ENCODE results near the gene ADAMTS17.

Gene ADAMTS17, protein sequence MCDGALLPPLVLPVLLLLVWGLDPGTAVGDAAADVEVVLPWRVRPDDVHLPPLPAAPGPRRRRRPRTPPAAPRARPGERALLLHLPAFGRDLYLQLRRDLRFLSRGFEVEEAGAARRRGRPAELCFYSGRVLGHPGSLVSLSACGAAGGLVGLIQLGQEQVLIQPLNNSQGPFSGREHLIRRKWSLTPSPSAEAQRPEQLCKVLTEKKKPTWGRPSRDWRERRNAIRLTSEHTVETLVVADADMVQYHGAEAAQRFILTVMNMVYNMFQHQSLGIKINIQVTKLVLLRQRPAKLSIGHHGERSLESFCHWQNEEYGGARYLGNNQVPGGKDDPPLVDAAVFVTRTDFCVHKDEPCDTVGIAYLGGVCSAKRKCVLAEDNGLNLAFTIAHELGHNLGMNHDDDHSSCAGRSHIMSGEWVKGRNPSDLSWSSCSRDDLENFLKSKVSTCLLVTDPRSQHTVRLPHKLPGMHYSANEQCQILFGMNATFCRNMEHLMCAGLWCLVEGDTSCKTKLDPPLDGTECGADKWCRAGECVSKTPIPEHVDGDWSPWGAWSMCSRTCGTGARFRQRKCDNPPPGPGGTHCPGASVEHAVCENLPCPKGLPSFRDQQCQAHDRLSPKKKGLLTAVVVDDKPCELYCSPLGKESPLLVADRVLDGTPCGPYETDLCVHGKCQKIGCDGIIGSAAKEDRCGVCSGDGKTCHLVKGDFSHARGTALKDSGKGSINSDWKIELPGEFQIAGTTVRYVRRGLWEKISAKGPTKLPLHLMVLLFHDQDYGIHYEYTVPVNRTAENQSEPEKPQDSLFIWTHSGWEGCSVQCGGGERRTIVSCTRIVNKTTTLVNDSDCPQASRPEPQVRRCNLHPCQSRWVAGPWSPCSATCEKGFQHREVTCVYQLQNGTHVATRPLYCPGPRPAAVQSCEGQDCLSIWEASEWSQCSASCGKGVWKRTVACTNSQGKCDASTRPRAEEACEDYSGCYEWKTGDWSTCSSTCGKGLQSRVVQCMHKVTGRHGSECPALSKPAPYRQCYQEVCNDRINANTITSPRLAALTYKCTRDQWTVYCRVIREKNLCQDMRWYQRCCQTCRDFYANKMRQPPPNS

DNA sequence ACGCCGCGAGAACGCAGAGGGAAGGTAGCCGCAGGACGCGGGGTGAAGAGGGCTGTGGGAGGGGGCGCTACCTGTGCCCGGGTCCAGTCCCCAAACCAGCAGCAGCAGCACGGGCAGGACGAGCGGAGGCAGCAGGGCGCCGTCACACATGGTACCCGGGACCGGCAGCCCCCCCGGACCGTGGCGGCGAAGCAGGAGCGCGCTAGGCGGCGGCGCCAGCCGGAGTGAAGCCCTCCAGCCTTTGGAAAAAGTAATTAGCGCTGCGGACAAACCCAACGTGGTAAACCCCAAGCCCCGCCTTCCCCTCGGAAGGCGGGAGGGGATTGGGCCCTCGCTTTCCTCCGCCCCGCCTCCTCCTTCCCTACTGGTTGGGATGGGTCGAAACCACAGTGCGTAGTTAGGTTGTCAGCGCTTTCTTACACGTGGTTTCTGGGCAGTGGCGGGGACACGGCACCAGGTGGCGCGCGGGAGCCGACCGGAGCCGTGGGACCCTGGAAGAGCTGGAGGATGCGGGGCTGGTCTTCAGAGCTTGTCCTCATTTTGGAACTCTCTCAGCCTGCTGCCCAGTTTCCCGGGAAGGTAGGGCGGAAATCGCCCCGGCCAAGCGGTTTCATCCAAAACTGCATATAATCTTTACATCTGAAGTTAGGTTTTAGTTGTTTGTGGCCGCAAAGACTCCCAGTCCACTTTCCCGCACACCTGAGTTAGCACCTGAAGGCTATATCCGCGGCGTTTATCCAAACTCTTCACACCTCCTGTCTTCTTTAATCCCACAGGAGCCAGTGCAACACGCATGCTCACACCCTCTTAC is at the start of gene ADAMTS17:
ADAMTS17 (minus strand) TSS at position 226 of the 811 bp plus-strand sequence; CDS start at position 150, 76 bp downstream.
- Histone ChIP-seq H3K9ac (ENCODE audit: low read depth, low read length) (no peak within 1 kb of the TSS), H2AFZ (ENCODE audit: low read depth, low read length) (no peak within 1 kb of the TSS), H3K9me3 (ENCODE audit: insufficient read depth, low read length, severe bottlenecking) (no peaks in the 10 kb centered on the region), H3K79me2 (ENCODE audit: insufficient read depth, low read length) (peaks cover 20% of the 10 kb centered on the region), H3K4me1 (ENCODE audit: insufficient read depth, low read length) (peaks cover 16% of the 10 kb centered on the region), H3K27me3 (ENCODE audit: insufficient read depth, low read length, poor library complexity) (no peaks in the 10 kb centered on the region), H3K36me3 (ENCODE audit: insufficient read depth, low read length) (peaks cover 6% of the 10 kb centered on the region), H4K20me1 (ENCODE audit: insufficient read depth, low read length) (no peaks in the 10 kb centered on the region), H3K27ac (ENCODE audit: low read length) (no peak within 1 kb of the TSS), H3K4me3 (ENCODE audit: low read depth in 1 of 2, low read length in 2 of 2) (no peak within 1 kb of the TSS), H3K4me2 (ENCODE audit: insufficient read depth, low read length) (no peak within 1 kb of the TSS)
- TF ChIP-seq CTCF (IDR thresholded peaks at IDR 0.05; ENCODE audit: borderline replicate concordance, extremely low read depth, low read length, poor library complexity, severe bottlenecking) (peak; percentile 46), EZH2 (IDR thresholded peaks at IDR 0.05; ENCODE audit: borderline replicate concordance, low read depth, low read length, severe bottlenecking) (no peak)
- DNase-seq (peak; percentile 28), ATAC-seq (ENCODE audit: insufficient read depth, low read depth) (no peak)

GRCh38 chr15:100385300-100386050 is 43.7 kb upstream of the ADAMTS17 start:
- Histone ChIP-seq H2AFZ (ENCODE audit: low read depth, low read length) (no peak overlapping the region), H3K79me2 (ENCODE audit: insufficient read depth, low read length) (no peaks in the 10 kb centered on the region), H3K4me1 (ENCODE audit: insufficient read depth, low read length) (no peaks in the 10 kb centered on the region), H3K9me3 (ENCODE audit: insufficient read depth, low read length, severe bottlenecking) (peaks cover 33% of the 10 kb centered on the region), H3K9ac (ENCODE audit: low read depth, low read length) (no peak overlapping the region), H4K20me1 (ENCODE audit: insufficient read depth, low read length) (no peaks in the 10 kb centered on the region), H3K27ac (ENCODE audit: low read length) (no peak overlapping the region), H3K4me3 (ENCODE audit: low read depth in 1 of 2, low read length in 2 of 2) (no peak overlapping the region), H3K36me3 (ENCODE audit: insufficient read depth, low read length) (no peaks in the 10 kb centered on the region), H3K27me3 (ENCODE audit: insufficient read depth, low read length, poor library complexity) (no peaks in the 10 kb centered on the region), H3K4me2 (ENCODE audit: insufficient read depth, low read length) (no peak overlapping the region)
- no peak for ATAC-seq (ENCODE audit: insufficient read depth, low read depth)
- TF ChIP-seq CTCF (IDR thresholded peaks at IDR 0.05; ENCODE audit: borderline replicate concordance, extremely low read depth, low read length, poor library complexity, severe bottlenecking) (no peak), EZH2 (IDR thresholded peaks at IDR 0.05; ENCODE audit: borderline replicate concordance, low read depth, low read length, severe bottlenecking) (no peak)
- DNase-seq, result no peak

DNA sequence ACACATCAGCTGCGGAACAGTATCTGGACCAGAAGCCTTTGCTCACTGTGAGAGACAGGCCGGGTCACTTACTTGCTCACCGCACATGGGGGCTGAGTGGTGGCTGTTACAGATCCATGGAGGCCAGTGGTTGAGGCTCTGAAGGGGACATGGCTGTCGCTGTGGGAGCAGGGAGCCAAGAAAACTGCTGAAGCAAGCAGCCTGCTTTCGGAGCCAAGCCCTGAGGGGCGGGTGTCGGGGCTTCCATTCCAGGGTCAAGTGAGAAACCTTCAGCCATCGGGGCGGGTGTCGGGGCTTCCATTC is 42.3 kb upstream of the ADAMTS17 start:
- DNase-seq, result no peak
- H3K4me3 ChIP-seq (ENCODE audit: low read depth in 1 of 2, low read length in 2 of 2), result no peak overlapping the region
- H3K79me2 ChIP-seq (ENCODE audit: insufficient read depth, low read length), result no peaks in the 10 kb centered on the region
- no peak for TF ChIP-seq CTCF (IDR thresholded peaks at IDR 0.05; ENCODE audit: borderline replicate concordance, extremely low read depth, low read length, poor library complexity, severe bottlenecking)
- no peak for TF ChIP-seq EZH2 (IDR thresholded peaks at IDR 0.05; ENCODE audit: borderline replicate concordance, low read depth, low read length, severe bottlenecking)
- H3K9ac ChIP-seq (ENCODE audit: low read depth, low read length), result no peak overlapping the region
- ATAC-seq (ENCODE audit: insufficient read depth, low read depth), result no peak
- H3K4me1 ChIP-seq (ENCODE audit: insufficient read depth, low read length), result no peaks in the 10 kb centered on the region
- no peaks in the 10 kb centered on the region for H3K27me3 ChIP-seq (ENCODE audit: insufficient read depth, low read length, poor library complexity)
- H4K20me1 ChIP-seq (ENCODE audit: insufficient read depth, low read length), result no peaks in the 10 kb centered on the region
- no peak overlapping the region for H3K27ac ChIP-seq (ENCODE audit: low read length)
- H3K36me3 ChIP-seq (ENCODE audit: insufficient read depth, low read length), result no peaks in the 10 kb centered on the region
- no peak overlapping the region for H3K4me2 ChIP-seq (ENCODE audit: insufficient read depth, low read length)
- H3K9me3 ChIP-seq (ENCODE audit: insufficient read depth, low read length, severe bottlenecking), result peaks cover 36% of the 10 kb centered on the region
- H2AFZ ChIP-seq (ENCODE audit: low read depth, low read length), result no peak overlapping the region
